ENCODE results near the gene MEX3C. TPM values are rescaled to one million over a fixed set of nuclear protein-coding genes. Genes with fewer than 3 reads are reported as not detected.

The MEX3C gene
- total RNA-seq, 2 donors from 2014 or later: 46.0 to 46.9 TPM

DNA sequence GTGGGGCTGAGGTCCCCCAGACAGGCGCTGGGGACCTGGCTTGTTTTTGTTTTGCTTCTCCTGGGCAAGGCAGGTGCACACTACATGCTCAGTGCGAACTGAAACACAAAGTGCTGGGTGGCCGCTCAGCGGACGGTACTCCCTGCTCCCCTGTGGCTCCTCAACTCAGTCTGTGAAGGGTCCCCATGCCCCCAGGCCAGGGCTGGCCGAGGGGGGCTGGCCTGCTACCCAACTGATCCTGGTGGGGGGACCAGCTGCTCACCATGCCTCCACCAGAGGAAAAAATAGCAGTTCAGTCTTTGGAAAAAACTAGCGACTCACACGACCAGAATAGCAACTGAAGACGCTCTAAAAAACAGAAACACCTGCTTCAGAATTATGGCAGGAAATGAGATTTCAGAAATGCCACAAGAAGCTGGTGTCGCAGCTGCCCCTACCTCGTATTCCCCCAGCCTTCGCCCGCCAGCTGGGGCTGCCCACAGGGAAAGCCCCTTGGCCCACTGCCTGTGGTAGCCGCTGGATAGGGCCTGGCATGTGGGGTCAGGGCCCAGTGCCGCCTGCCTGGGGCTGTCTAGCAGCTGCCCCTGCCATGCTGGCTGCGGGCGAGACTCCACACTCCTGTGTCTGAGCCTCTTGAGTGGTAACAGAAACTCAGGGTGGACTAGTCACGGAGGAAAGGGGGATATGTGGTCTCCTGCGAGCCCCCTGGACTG, 43.7 kb downstream of the MEX3C start:
- no peaks in the 10 kb centered on the region for H3K27me3 Mint-ChIP-seq
- peak overlapping the region; percentile 96 for H3K27ac Mint-ChIP-seq
- peak overlapping the region; percentile 69 for H3K4me3 Mint-ChIP-seq
- no peaks in the 10 kb centered on the region for H3K36me3 Mint-ChIP-seq (ENCODE audit: low read depth)
- peaks cover 35% of the 10 kb centered on the region for H3K4me1 Mint-ChIP-seq
- H3K9me3 Mint-ChIP-seq: no peaks in the 10 kb centered on the region
- ATAC-seq (replicated peaks): peak; percentile 58

DNA sequence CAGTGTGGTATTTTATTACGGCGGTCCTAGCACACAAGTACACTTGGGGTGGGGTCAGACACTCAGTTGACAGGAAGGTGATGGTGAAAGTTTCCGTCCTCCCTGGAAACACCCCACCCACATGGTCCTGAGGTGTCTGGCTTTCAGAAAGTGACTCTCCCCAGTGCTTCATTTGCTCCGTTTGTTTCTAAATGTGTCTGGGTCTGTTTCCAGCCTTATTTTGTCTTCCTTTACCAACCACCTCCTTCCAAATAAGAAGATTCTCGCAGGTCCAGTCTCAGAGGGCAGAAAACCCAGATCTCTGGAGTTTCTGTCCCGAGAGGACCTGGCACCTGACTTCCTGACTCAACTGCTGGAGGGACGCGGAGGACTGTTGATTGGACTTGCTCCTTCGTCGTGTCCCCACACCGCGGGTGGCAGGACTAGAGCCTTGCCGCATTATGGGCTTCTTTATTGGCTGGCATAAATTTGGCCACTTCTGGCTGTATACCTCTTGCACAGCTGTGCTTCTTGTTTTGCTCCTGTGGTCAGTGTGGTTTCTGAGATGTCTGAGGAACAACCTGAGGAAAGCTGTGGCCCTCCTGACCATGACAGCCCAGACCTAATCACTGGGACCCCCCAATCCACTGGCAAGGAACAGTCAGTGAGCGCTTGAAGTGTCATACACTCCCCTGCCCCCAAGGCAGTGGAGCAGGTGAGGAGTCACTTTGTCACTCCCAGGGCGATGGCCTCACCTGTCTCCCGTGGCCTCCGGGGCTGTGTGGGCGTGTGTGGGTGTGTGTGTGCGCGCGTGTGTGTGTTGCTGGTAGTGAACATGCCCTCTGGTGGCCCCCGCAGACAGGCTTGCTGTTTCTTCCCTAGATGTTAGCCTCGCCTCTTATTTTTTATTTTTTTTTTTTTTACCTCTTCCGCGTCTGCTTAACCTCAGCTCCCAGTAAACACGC, 45.6 kb downstream of the MEX3C start:
- no peaks in the 10 kb centered on the region for H3K27me3 Mint-ChIP-seq
- peak; percentile 68 for ATAC-seq (replicated peaks)
- H3K9me3 Mint-ChIP-seq: no peaks in the 10 kb centered on the region
- H3K36me3 Mint-ChIP-seq (ENCODE audit: low read depth): no peaks in the 10 kb centered on the region
- peak overlapping the region; percentile 96 for H3K27ac Mint-ChIP-seq
- peaks cover 35% of the 10 kb centered on the region for H3K4me1 Mint-ChIP-seq
- peak overlapping the region; percentile 69 for H3K4me3 Mint-ChIP-seq

DNA sequence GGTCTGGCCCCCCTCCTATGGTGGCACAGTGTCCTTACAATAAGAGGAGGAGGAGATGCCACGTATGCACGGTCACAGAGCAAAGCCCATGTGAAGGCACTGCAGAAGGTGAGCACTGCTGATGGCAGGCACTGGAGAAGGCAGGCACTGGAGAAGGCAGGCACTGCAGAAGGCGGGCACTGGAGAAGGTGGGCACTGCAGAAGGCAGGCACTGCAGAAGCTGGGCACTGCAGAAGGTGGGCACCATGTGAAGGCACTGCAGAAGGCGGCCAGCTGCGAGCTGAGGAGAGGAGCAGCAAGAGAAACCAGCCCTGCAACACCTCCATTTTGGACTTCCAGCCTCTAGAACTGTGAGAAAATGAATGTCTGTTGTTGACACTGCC, 46.3 kb downstream of the MEX3C start:
- Mint-ChIP-seq H3K9me3 (no peaks in the 10 kb centered on the region), H3K27ac (peak overlapping the region; percentile 96), H3K36me3 (ENCODE audit: low read depth) (no peaks in the 10 kb centered on the region), H3K4me3 (peak overlapping the region; percentile 69), H3K27me3 (no peaks in the 10 kb centered on the region), H3K4me1 (peaks cover 35% of the 10 kb centered on the region)
- no peak for ATAC-seq (replicated peaks)

DNA sequence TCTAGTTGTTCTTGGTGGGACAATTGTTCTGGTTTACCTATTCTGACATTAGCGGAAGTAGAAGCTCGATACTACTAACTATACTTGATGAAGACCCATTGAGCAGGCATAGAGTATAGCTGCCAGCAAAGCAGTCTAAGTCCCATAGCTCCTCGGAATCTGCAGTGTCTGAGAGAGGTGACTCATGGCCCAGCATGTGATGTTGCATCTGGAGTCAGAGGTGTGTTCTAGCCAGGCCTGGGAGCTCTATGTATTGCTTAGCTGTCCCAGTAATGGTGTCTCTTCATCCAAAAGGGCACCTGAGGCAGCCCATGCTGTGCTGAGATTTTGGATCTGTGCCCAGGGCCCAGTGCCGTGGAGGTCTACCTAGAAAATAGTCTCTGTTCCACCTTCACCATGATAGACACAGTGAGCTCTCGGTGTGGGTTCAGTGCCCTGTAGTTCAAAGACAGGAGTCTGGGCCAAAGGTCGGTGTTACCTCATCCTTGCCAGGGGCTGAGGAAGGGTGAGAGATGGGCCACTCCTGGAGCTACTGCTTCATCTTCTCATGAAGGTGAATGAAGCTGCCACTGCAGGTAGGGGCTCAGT, 47.3 kb downstream of the MEX3C start:
- no peaks in the 10 kb centered on the region for H3K27me3 Mint-ChIP-seq
- no peak overlapping the region for H3K4me3 Mint-ChIP-seq
- ATAC-seq (replicated peaks): peak; percentile 29
- no peaks in the 10 kb centered on the region for H3K36me3 Mint-ChIP-seq (ENCODE audit: low read depth)
- peak overlapping the region; percentile 39 for H3K27ac Mint-ChIP-seq
- H3K4me1 Mint-ChIP-seq: peaks cover 35% of the 10 kb centered on the region
- H3K9me3 Mint-ChIP-seq: no peaks in the 10 kb centered on the region

DNA sequence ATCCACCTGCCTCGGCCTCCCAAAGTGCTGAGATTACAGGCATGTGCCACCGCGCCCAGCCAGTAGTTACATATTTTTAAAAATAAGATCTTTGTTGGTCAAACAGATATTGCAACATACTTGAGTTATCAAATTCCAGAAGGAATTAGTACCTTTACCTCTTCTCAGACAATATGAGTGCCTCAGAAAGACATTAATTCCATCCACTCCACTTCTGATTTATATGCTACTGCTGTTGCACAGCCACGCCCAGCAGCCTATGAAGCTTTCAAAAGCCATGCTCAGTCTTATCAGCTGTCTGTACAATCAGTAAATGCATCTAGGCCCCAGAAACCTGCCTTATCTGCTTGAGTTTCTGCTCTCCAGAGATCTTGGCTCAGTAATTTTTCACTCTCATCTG, 47.8 kb downstream of the MEX3C start:
- Mint-ChIP-seq H3K36me3 (ENCODE audit: low read depth) (no peaks in the 10 kb centered on the region), H3K4me3 (no peak overlapping the region), H3K27me3 (no peaks in the 10 kb centered on the region), H3K9me3 (no peaks in the 10 kb centered on the region), H3K27ac (no peak overlapping the region), H3K4me1 (peaks cover 33% of the 10 kb centered on the region)
- ATAC-seq (replicated peaks): no peak

DNA sequence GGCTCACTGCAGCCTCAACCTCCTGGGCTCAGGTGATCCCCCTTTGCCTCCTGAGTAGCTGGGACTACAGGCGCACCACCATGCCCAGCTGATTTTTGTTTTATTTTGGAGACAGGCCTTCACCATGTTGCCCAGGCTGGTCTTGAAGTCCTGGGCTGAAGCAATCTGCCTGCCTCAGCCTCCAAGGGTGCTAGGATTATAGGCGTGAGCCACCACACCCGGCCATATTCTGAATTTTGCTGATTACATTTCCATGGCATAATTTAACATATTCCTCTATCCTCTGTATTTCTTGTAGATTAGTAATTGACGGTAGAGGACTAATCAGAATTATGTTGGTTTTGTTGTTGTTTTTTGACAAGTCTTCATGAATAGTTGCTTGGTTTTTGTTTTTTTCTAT, 50.6 kb downstream of the MEX3C start:
- no peaks in the 10 kb centered on the region for H3K36me3 Mint-ChIP-seq (ENCODE audit: low read depth)

DNA sequence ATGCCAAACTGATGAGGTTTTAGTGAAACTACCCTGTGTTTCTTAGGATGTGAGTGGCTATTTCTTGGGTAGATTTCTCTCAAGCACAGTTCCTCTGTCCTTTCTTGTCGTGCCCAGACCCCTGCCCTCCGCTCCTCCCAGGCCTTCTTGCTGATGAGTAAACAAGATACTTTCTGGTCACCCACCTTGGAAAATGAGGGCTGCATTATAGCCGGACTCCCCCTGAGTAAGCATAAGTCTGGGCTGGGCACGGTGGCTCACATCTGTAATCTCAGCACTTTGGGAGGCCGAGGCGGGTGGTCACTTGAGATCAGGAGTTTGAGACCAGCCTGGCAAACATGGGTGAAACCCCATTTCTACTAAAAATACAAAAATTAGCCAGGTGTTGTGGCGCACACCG, 58.5 kb downstream of the MEX3C start:
- no peaks in the 10 kb centered on the region for H3K36me3 Mint-ChIP-seq (ENCODE audit: low read depth)
- no peaks in the 10 kb centered on the region for H3K4me1 Mint-ChIP-seq
- H3K27ac Mint-ChIP-seq: no peak overlapping the region
- no peak for ATAC-seq (replicated peaks)
- no peak overlapping the region for H3K4me3 Mint-ChIP-seq
- H3K9me3 Mint-ChIP-seq: no peaks in the 10 kb centered on the region
- no peaks in the 10 kb centered on the region for H3K27me3 Mint-ChIP-seq

More for the DNA sequence above, 50.6 kb downstream of the MEX3C start:
- no peak for ATAC-seq (replicated peaks)
- Mint-ChIP-seq H3K27me3 (no peaks in the 10 kb centered on the region), H3K4me1 (peaks cover 15% of the 10 kb centered on the region), H3K27ac (no peak overlapping the region), H3K4me3 (no peak overlapping the region), H3K9me3 (no peaks in the 10 kb centered on the region)

DNA sequence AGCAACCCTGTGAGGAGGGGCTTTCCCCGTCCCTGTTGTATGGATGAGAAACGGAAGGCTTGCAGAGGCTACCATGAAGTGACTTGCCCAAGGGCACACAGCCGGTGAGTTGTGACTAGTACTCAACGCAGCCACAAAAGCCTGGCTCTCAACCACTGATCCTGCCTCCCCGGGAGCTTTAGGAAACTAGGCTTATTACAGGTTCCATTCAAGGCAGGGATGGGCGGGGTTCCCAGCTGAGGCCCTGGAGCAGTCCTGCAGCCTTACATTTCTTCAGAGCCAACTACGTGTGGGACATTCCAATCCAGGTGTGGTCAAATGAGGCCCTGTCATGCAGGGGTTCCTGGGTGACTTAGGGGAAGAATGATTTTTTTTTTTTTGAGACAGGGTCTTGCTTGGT, 59.6 kb downstream of the MEX3C start:
- H3K36me3 Mint-ChIP-seq (ENCODE audit: low read depth): no peaks in the 10 kb centered on the region
- H3K27ac Mint-ChIP-seq: no peak overlapping the region
- H3K4me1 Mint-ChIP-seq: no peaks in the 10 kb centered on the region
- ATAC-seq (replicated peaks): no peak
- no peaks in the 10 kb centered on the region for H3K9me3 Mint-ChIP-seq
- H3K4me3 Mint-ChIP-seq: no peak overlapping the region
- H3K27me3 Mint-ChIP-seq: no peaks in the 10 kb centered on the region

DNA sequence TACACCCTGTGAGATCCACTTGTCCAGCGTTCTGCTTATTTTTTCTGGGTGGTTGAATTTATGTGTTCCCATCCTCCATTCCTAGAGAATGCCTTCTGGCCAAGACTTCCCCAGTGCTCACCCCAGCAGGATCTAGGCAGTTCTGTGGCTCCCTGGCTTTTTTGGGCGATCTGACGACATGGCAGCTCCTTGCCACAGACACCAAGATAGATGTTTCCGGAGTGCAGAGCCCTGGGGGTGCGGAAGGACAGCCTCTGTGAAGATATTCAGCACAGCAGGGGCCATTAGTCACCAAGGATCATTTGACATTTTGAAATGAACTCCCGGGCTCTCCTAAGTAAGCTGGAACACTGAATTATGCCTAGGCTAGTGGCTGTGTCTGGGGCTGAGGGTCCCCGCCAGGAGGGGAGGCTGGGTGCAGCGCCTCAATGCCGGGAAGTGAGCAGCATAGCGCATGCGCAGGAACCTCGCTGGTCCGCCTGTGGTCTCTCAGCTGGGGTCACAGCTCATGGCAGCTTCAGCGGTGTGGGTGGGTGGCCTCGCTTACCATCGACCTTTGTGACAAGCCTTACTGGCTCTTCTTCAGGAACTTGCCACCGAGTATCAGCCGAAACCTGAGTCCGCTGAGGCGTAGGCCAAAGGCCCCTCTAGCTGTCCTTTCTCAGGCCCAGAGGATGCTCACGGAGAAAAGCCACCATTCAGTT, 60.3 kb downstream of the MEX3C start:
- Mint-ChIP-seq H3K4me3 (no peak overlapping the region), H3K27ac (no peak overlapping the region), H3K9me3 (no peaks in the 10 kb centered on the region), H3K36me3 (ENCODE audit: low read depth) (no peaks in the 10 kb centered on the region), H3K4me1 (no peaks in the 10 kb centered on the region), H3K27me3 (no peaks in the 10 kb centered on the region)
- no peak for ATAC-seq (replicated peaks)

DNA sequence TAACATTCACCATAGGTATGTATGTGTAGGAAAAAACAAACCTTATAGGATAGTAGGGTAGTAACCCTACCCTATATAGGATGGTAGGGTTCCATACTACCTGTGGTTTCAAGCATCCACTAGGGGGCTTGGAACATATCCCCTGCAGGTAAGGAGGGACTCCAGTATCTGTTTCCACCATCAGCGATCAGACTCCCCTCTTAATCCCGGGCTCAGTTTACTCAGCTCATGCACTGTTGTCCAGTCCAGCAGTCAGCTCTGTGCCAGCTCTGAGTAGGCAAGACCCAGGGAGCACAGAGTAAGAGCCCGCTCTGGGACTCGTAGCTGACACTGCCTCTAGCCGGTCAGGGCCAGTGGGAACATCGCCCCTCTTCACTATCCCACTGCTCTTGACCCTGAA, 61.7 kb downstream of the MEX3C start:
- Mint-ChIP-seq H3K27me3 (no peaks in the 10 kb centered on the region), H3K4me1 (no peaks in the 10 kb centered on the region)
- no peak for ATAC-seq (replicated peaks)

DNA sequence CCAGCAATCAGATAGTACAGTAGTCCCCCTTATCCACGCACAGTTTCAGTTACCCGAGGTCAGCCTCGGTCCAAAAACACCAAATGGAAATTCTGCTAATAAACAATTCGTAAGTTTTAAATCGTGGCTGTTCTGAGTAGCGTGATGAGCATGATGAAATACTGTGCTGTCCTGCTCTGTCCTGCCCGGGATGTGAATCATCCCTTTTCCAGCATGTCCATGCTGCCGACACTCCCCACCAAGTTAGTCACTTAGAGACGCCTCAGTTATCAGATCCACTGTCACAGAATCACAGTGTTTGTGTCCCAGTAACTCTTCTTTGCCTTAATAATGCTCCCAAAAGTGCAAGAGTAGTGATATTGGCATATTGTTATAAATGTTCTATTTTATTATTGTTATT, 62.1 kb downstream of the MEX3C start:
- no peak overlapping the region for H3K27ac Mint-ChIP-seq
- no peaks in the 10 kb centered on the region for H3K9me3 Mint-ChIP-seq
- H3K4me1 Mint-ChIP-seq: no peaks in the 10 kb centered on the region
- H3K4me3 Mint-ChIP-seq: no peak overlapping the region
- ATAC-seq (replicated peaks): no peak
- no peaks in the 10 kb centered on the region for H3K36me3 Mint-ChIP-seq (ENCODE audit: low read depth)
- no peaks in the 10 kb centered on the region for H3K27me3 Mint-ChIP-seq

More for the DNA sequence above, 61.7 kb downstream of the MEX3C start:
- Mint-ChIP-seq H3K27ac (no peak overlapping the region), H3K9me3 (no peaks in the 10 kb centered on the region), H3K36me3 (ENCODE audit: low read depth) (no peaks in the 10 kb centered on the region), H3K4me3 (no peak overlapping the region)

DNA sequence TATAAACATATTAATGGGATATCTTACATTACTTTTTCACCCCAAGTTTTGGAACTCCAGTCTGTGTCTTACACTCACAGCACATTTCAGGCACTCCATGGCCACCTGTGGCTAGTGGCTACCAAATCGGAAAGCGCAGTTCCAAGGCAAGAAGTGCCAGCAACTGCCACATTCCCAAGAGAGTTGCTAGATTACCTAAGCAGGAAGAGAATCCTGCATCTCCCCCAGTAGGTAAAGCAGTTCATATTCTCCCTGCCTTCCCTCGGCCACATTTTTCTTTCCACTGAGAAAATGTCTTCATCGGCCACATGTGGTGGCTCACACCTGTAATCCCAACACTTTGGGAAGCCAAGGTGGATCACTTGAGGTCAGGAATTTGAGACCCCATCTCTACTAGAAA, 62.8 kb downstream of the MEX3C start:
- no peaks in the 10 kb centered on the region for H3K4me1 Mint-ChIP-seq
- H3K27ac Mint-ChIP-seq: no peak overlapping the region
- H3K9me3 Mint-ChIP-seq: no peaks in the 10 kb centered on the region
- H3K36me3 Mint-ChIP-seq (ENCODE audit: low read depth): no peaks in the 10 kb centered on the region
- no peak overlapping the region for H3K4me3 Mint-ChIP-seq
- no peak for ATAC-seq (replicated peaks)
- H3K27me3 Mint-ChIP-seq: no peaks in the 10 kb centered on the region

DNA sequence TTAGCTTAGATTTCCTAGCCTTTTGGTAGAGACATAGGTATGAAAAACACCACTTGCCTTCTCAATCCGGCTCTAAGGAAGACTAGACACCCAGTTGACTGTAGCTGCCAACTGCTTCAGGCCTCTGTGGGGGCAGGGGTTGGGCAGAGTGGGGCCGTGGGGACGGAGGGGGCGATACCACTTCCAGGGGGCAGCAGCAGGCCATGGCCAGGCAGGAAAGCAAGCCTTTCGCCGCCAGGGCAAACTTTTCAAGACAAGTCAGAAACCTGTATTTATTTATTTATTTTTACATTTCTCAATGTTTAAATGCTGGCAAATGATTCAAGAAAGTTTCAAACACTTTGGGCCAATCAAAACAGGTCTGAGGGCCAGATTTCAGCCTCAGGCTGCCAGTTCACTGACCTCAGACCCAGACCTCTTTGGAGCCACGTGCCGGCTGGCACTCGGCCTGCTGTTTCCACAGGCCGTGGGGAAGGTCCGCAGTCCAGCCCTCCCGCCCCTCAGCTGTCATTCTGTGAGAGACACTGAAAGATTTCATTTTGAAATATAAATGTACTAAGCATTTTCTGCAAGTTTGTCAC, 63.8 kb downstream of the MEX3C start:
- no peaks in the 10 kb centered on the region for H3K9me3 Mint-ChIP-seq
- no peaks in the 10 kb centered on the region for H3K36me3 Mint-ChIP-seq (ENCODE audit: low read depth)
- H3K4me1 Mint-ChIP-seq: no peaks in the 10 kb centered on the region
- no peak overlapping the region for H3K27ac Mint-ChIP-seq
- H3K27me3 Mint-ChIP-seq: no peaks in the 10 kb centered on the region
- no peak for ATAC-seq (replicated peaks)
- no peak overlapping the region for H3K4me3 Mint-ChIP-seq
